Measurements from ENCODE around the gene GPC5. TPM values are rescaled to one million over a fixed set of nuclear protein-coding genes. Genes with fewer than 3 reads are reported as not detected.

Gene GPC5
- total RNA-seq, 1 experiment from 2014 or later: not detected

DNA sequence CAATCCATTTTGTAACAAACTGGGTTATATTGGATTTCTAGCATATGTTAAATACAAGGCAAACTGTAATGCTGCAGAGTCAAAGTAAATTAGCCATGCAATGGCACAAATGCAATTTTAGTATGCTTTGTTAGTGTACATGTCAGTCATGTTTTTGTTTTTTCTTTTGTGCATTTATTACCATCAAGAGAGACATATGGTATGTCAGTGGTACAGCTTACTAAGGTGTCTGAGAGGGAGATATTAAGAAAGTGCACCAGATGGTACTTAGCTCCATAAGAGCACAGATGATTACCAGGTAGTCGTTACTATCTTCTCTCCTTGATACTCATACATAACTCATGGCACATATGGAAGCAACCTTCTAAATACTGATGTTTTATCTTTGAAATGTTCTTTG is 550.3 kb downstream of the GPC5 start:
- no TSS peak for BruUV-seq (replicated peaks)
- TF ChIP-seq, protein P1, sequence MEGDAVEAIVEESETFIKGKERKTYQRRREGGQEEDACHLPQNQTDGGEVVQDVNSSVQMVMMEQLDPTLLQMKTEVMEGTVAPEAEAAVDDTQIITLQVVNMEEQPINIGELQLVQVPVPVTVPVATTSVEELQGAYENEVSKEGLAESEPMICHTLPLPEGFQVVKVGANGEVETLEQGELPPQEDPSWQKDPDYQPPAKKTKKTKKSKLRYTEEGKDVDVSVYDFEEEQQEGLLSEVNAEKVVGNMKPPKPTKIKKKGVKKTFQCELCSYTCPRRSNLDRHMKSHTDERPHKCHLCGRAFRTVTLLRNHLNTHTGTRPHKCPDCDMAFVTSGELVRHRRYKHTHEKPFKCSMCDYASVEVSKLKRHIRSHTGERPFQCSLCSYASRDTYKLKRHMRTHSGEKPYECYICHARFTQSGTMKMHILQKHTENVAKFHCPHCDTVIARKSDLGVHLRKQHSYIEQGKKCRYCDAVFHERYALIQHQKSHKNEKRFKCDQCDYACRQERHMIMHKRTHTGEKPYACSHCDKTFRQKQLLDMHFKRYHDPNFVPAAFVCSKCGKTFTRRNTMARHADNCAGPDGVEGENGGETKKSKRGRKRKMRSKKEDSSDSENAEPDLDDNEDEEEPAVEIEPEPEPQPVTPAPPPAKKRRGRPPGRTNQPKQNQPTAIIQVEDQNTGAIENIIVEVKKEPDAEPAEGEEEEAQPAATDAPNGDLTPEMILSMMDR (IDR thresholded peaks at IDR 0.05; ENCODE audit: unreplicated experiment): no peak
- Mint-ChIP-seq H3K9me3 (ENCODE audit: low read depth, unreplicated experiment) (peaks cover 3% of the 10 kb centered on the region), H3K27me3 (ENCODE audit: unreplicated experiment) (no peaks in the 10 kb centered on the region), H3K4me1 (ENCODE audit: low read depth, unreplicated experiment) (no peaks in the 10 kb centered on the region), H3K36me3 (ENCODE audit: insufficient read depth, unreplicated experiment) (no peaks in the 10 kb centered on the region), H3K4me3 (ENCODE audit: low read depth, unreplicated experiment) (no peak overlapping the region), H3K27ac (ENCODE audit: unreplicated experiment) (no peak overlapping the region)
- no peak for DNase-seq
- intact Hi-C loops (cut with micrococcal nuclease; ENCODE audit: unreplicated experiment): no loop called here
- CTCF ChIA-PET: no interaction called here

- H3K36me3 Mint-ChIP-seq (ENCODE audit: insufficient read depth, unreplicated experiment): no peaks in the 10 kb centered on the region
- H3K4me1 Mint-ChIP-seq (ENCODE audit: low read depth, unreplicated experiment): no peaks in the 10 kb centered on the region
- CTCF ChIA-PET: no interaction called here
- no peak for DNase-seq
- no TSS peak for BruUV-seq (replicated peaks)
- peaks cover 3% of the 10 kb centered on the region for H3K9me3 Mint-ChIP-seq (ENCODE audit: low read depth, unreplicated experiment)
- no peaks in the 10 kb centered on the region for H3K27me3 Mint-ChIP-seq (ENCODE audit: unreplicated experiment)
- no peak overlapping the region for H3K4me3 Mint-ChIP-seq (ENCODE audit: low read depth, unreplicated experiment)
- intact Hi-C loops (cut with micrococcal nuclease; ENCODE audit: unreplicated experiment): no loop called here
- TF ChIP-seq, protein P1 (IDR thresholded peaks at IDR 0.05; ENCODE audit: unreplicated experiment): no peak
- H3K27ac Mint-ChIP-seq (ENCODE audit: unreplicated experiment): no peak overlapping the region
Measured at GRCh38 chr13:91950803-91951202, 552.4 kb downstream of the GPC5 start.

DNA sequence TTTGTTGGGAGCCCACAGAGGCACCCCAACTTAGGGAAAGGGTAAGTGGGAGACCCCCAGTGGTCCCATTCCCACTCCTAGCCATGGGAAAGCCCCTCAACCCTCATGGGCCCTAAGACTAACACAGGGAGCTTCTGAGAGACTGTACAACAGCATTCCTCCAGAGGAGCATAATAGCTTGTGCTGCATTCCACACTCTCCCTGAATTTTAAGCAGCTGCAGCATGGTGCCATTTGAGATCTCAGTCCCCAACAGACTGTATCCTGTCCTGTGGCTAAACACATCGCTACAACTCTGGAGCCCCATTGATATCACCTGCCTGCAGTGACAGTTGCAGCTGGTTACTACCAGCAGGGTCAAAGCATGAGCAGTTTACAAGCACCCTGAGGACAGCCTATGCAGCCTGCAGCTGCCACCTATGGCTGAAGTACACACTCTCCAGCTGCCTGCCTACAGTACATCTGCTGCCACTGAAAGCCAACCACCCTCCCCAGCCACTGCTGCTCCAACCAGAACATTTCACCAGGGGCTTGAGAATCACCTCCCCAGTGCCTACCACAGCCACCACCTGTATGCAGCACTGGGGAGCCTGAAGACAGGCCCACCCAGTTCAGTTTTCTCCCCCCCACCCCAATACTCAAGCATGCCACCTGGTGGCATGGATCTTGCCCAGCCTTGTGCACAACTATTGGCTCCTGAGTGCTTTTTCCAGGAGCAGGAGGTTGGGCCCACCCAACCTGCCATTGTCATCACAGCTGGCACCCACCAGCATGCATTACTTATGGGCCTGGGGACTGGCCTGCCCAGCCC is 557.3 kb downstream of the GPC5 start:
- Mint-ChIP-seq H3K36me3 (ENCODE audit: insufficient read depth, unreplicated experiment) (no peaks in the 10 kb centered on the region), H3K9me3 (ENCODE audit: low read depth, unreplicated experiment) (peaks cover 3% of the 10 kb centered on the region), H3K4me1 (ENCODE audit: low read depth, unreplicated experiment) (no peaks in the 10 kb centered on the region), H3K27me3 (ENCODE audit: unreplicated experiment) (no peaks in the 10 kb centered on the region), H3K4me3 (ENCODE audit: low read depth, unreplicated experiment) (no peak overlapping the region), H3K27ac (ENCODE audit: unreplicated experiment) (no peak overlapping the region)
- CTCF ChIA-PET: no interaction called here
- intact Hi-C loops (cut with micrococcal nuclease; ENCODE audit: unreplicated experiment): no loop called here
- no TSS peak for BruUV-seq (replicated peaks)
- TF ChIP-seq, protein P1 (IDR thresholded peaks at IDR 0.05; ENCODE audit: unreplicated experiment): no peak
- DNase-seq: no peak

- BruUV-seq (replicated peaks): no TSS peak
- Mint-ChIP-seq H3K27ac (ENCODE audit: unreplicated experiment) (no peak overlapping the region), H3K4me1 (ENCODE audit: low read depth, unreplicated experiment) (no peaks in the 10 kb centered on the region), H3K9me3 (ENCODE audit: low read depth, unreplicated experiment) (no peaks in the 10 kb centered on the region), H3K36me3 (ENCODE audit: insufficient read depth, unreplicated experiment) (no peaks in the 10 kb centered on the region), H3K4me3 (ENCODE audit: low read depth, unreplicated experiment) (no peak overlapping the region), H3K27me3 (ENCODE audit: unreplicated experiment) (no peaks in the 10 kb centered on the region)
- intact Hi-C loops (cut with micrococcal nuclease; ENCODE audit: unreplicated experiment): no loop called here
- no peak for DNase-seq
- CTCF ChIA-PET: no interaction called here
- TF ChIP-seq, protein P1 (IDR thresholded peaks at IDR 0.05; ENCODE audit: unreplicated experiment): no peak
Measured at GRCh38 chr13:91960947-91961346, 562.5 kb downstream of the GPC5 start.
